ENCODE results near the gene P4HA3. TPM values are rescaled to one million over a fixed set of nuclear protein-coding genes. Genes with fewer than 3 reads are reported as not detected.

P4HA3 gene
- total RNA-seq, 4 donors from 2014 or later: not detected

GRCh38 chr11:74297484-74297883 lies 14.0 kb downstream of the P4HA3 start:
- Histone ChIP-seq H3K4me3 (no peak overlapping the region), H3K27me3 (no peaks in the 10 kb centered on the region), H3K36me3 (no peaks in the 10 kb centered on the region), H3K9me3 (no peaks in the 10 kb centered on the region), H3K4me1 (no peaks in the 10 kb centered on the region), H3K27ac (no peak overlapping the region)
- DNase-seq: no peak
- TF ChIP-seq, protein P1, sequence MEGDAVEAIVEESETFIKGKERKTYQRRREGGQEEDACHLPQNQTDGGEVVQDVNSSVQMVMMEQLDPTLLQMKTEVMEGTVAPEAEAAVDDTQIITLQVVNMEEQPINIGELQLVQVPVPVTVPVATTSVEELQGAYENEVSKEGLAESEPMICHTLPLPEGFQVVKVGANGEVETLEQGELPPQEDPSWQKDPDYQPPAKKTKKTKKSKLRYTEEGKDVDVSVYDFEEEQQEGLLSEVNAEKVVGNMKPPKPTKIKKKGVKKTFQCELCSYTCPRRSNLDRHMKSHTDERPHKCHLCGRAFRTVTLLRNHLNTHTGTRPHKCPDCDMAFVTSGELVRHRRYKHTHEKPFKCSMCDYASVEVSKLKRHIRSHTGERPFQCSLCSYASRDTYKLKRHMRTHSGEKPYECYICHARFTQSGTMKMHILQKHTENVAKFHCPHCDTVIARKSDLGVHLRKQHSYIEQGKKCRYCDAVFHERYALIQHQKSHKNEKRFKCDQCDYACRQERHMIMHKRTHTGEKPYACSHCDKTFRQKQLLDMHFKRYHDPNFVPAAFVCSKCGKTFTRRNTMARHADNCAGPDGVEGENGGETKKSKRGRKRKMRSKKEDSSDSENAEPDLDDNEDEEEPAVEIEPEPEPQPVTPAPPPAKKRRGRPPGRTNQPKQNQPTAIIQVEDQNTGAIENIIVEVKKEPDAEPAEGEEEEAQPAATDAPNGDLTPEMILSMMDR (IDR thresholded peaks at IDR 0.05): no peak
- TF ChIP-seq POLR2A (IDR thresholded peaks at IDR 0.05): no peak

DNA sequence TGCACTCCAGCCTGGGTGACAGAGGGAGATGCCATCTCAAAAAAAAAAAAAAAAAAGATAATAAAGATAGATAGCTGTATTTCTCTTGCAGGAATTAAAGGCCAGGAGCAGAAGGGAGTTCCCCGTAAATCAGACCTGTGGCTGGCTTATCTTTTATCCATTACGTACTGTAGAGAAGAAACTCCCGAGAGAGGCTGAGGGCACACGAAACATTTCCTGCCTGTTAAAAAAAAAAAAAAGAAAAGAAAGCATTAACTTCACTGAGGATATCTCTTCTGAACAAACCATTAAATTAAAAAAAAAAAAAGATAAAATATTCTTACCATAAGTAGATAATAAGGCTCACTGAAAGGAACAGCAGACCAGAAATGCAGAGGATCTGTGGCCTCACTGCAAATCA lies 22.5 kb downstream of the P4HA3 start:
- no peak for DNase-seq
- TF ChIP-seq, protein P1 (IDR thresholded peaks at IDR 0.05): no peak
- TF ChIP-seq POLR2A (IDR thresholded peaks at IDR 0.05): no peak
- Histone ChIP-seq H3K4me3 (no peak overlapping the region), H3K4me1 (no peaks in the 10 kb centered on the region), H3K9me3 (no peaks in the 10 kb centered on the region), H3K36me3 (no peaks in the 10 kb centered on the region), H3K27ac (no peak overlapping the region), H3K27me3 (no peaks in the 10 kb centered on the region)

GRCh38 chr11:74288161-74288560 lies 23.3 kb downstream of the P4HA3 start:
- Histone ChIP-seq H3K36me3 (no peaks in the 10 kb centered on the region), H3K27ac (no peak overlapping the region), H3K27me3 (no peaks in the 10 kb centered on the region), H3K4me1 (no peaks in the 10 kb centered on the region), H3K9me3 (no peaks in the 10 kb centered on the region), H3K4me3 (no peak overlapping the region)
- no peak for TF ChIP-seq POLR2A (IDR thresholded peaks at IDR 0.05)
- TF ChIP-seq, protein P1 (IDR thresholded peaks at IDR 0.05): no peak
- DNase-seq: no peak

- TF ChIP-seq, protein P1 (IDR thresholded peaks at IDR 0.05): no peak
- no peak for TF ChIP-seq POLR2A (IDR thresholded peaks at IDR 0.05)
- H3K9me3 ChIP-seq: no peaks in the 10 kb centered on the region
- no peaks in the 10 kb centered on the region for H3K27me3 ChIP-seq
- no peak overlapping the region for H3K4me3 ChIP-seq
- DNase-seq: no peak
- H3K27ac ChIP-seq: no peak overlapping the region
- no peaks in the 10 kb centered on the region for H3K36me3 ChIP-seq
- H3K4me1 ChIP-seq: no peaks in the 10 kb centered on the region
Measured at GRCh38 chr11:74284466-74284865, 27.0 kb downstream of the P4HA3 start.

DNA sequence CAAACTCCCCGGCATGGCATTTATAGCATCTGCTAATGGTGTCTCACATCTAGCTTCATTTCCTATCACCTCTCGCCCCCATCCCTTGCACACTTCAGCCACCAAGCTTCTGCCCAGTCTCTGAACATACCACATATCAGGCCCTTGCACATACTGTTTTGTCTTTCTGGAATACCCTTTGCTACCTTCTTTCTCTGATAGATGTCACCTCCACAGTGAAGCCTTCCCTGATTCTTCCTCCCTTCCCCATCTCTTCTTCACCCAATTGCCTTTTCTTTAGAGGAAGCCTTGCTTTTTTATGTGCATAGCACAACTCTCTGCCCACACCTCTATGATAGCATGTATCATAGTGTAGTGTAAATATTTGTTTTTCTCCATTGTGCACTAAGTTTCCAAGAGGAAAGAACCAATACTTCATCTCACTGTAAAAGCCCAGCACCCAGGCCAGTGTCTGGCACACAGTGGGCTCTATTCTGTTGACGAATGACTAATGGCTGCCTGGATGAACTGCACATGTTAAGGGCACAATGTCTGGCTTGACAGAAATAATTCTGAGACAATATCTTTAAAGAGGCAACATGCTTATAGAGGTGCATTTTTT lies 27.8 kb downstream of the P4HA3 start:
- H3K27me3 ChIP-seq: no peaks in the 10 kb centered on the region
- no peak overlapping the region for H3K4me3 ChIP-seq
- H3K36me3 ChIP-seq: no peaks in the 10 kb centered on the region
- H3K27ac ChIP-seq: no peak overlapping the region
- TF ChIP-seq, protein P1 (IDR thresholded peaks at IDR 0.05): no peak
- TF ChIP-seq POLR2A (IDR thresholded peaks at IDR 0.05): no peak
- H3K4me1 ChIP-seq: no peaks in the 10 kb centered on the region
- H3K9me3 ChIP-seq: no peaks in the 10 kb centered on the region
- DNase-seq: no peak

- no peak for DNase-seq
- no peak overlapping the region for H3K4me3 ChIP-seq
- no peaks in the 10 kb centered on the region for H3K36me3 ChIP-seq
- no peaks in the 10 kb centered on the region for H3K4me1 ChIP-seq
- H3K27me3 ChIP-seq: no peaks in the 10 kb centered on the region
- TF ChIP-seq POLR2A (IDR thresholded peaks at IDR 0.05): no peak
- TF ChIP-seq, protein P1 (IDR thresholded peaks at IDR 0.05): no peak
- no peaks in the 10 kb centered on the region for H3K9me3 ChIP-seq
- no peak overlapping the region for H3K27ac ChIP-seq
Measured at GRCh38 chr11:74282914-74283371, 28.5 kb downstream of the P4HA3 start.

Data from Peyer's patch (tissue), 4 donors.